Breast epithelium (tissue), 4 donors: ENCODE results near the gene VAMP1. TPM values are rescaled to one million over a fixed set of nuclear protein-coding genes. Genes with fewer than 3 reads are reported as not detected.

Experiments used
- DNase-seq, 2 donors: peaks; one replicate each; pipeline ENCODE4 v3.0.0-alpha.2; 2019; ENCODE audit warnings: low spot score in 2 of 2
- H3K27ac ChIP-seq, 2 donors: fragments of 200-600 bp; sonication (generic) in 1 of 2; one replicate each; pipeline ENCODE4 v1.5.1; 2016 to 2019; ENCODE audit warnings: mild to moderate bottlenecking in 1 of 2
- H3K27me3 ChIP-seq, 2 donors: fragments of 200-600 bp; sonication (generic) in 1 of 2; one replicate each; pipeline versions ENCODE4 v1.5.1 to v1.6.0; 2017 to 2019; ENCODE audit warnings: control low read depth in 1 of 2, mild to moderate bottlenecking in 1 of 2
- H3K36me3 ChIP-seq: fragments of 200-600 bp; one replicate; pipeline ENCODE4 v1.5.1; 2019
- H3K4me1 ChIP-seq, 2 donors: fragments of 200-600 bp; sonication (generic); one replicate each; pipeline ENCODE4 v1.5.1; 2016 to 2019; ENCODE audit warnings: control low read depth in 1 of 2
- H3K4me3 ChIP-seq, 3 donors: fragments of 200-600 bp; sonication (generic); 1 replicate in 2 of 3; 2 replicates in 1 of 3; pipeline ENCODE4 v1.5.1; 2016 to 2019; ENCODE audit warnings: mild to moderate bottlenecking in 3 of 3, moderate library complexity in 2 of 3
- H3K9me3 ChIP-seq, 2 donors: fragments of 200-600 bp; sonication (generic) in 1 of 2; one replicate each; pipeline ENCODE4 v1.5.1; 2016 to 2019; ENCODE audit warnings: control low read depth in 1 of 2
- POLR2A ChIP-seq: fragments of 450-650 bp; IDR thresholded peaks from one replicate; pipeline ENCODE4 v1.6.1; 2016; ENCODE audit warnings: antibody characterized with exemption, mild to moderate bottlenecking, moderate library complexity
- POLR2AphosphoS5 ChIP-seq, 3 donors: sonication (generic); formaldehyde crosslinking; IDR thresholded peaks; one replicate each; pipeline ENCODE4 v1.6.1; 2017; ENCODE audit warnings: antibody characterized with exemption in 3 of 3
- intact Hi-C: fragments of 100-400 bp; cut with DNase I; formaldehyde crosslinking; loops from one replicate; pipeline ENCODE4 v1.15.1; 2023; ENCODE audit warnings: low total_unique reads
- total RNA-seq, 3 donors: library from RNA; depleted of rRNA; stranded (reverse); fragments of >200 nt; gene quantifications; one replicate each; pipeline ENCODE4 v1.1.0, GENCODE V29; 2016
- TF ChIP-seq, protein P1 (sequence below), 3 donors: fragments of 450-650 bp; IDR thresholded peaks; one replicate each; pipeline ENCODE4 v1.5.1; 2016 to 2017; ENCODE audit warnings: antibody characterized with exemption in 3 of 3, mild to moderate bottlenecking in 3 of 3, moderate library complexity in 3 of 3

Gene VAMP1
- total RNA-seq, 3 donors from 2014 or later: 8.2 to 12.5 (median 11.1) TPM

DNA sequence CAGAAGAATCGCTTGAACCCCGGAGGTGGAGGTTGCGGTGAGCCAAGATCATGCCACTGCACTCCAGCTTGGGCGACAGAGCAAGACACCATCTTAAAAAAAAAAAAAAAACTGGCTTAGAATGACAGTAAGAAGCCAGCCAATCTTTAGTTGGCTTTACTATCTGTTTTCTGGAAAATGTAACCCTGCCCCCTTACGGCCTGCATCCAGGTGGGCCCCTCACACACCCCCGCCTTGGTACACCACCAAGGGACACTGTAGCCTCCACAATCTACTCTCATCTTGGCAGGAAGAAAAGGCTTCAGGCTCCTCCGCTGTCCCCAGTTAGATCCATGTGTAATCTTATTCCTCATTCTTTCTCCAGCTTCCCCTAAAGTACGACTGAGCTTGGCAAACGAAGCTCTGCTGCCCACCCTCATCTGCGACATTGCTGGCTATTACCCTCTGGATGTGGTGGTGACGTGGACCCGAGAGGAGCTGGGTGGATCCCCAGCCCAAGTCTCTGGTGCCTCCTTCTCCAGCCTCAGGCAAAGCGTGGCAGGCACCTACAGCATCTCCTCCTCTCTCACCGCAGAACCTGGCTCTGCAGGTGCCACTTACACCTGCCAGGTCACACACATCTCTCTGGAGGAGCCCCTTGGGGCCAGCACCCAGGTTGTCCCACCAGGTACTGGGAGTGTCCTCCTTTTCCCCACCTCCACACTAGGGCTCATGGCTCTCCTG is 12.0 kb downstream of the VAMP1 start:
- TF ChIP-seq, protein P1, sequence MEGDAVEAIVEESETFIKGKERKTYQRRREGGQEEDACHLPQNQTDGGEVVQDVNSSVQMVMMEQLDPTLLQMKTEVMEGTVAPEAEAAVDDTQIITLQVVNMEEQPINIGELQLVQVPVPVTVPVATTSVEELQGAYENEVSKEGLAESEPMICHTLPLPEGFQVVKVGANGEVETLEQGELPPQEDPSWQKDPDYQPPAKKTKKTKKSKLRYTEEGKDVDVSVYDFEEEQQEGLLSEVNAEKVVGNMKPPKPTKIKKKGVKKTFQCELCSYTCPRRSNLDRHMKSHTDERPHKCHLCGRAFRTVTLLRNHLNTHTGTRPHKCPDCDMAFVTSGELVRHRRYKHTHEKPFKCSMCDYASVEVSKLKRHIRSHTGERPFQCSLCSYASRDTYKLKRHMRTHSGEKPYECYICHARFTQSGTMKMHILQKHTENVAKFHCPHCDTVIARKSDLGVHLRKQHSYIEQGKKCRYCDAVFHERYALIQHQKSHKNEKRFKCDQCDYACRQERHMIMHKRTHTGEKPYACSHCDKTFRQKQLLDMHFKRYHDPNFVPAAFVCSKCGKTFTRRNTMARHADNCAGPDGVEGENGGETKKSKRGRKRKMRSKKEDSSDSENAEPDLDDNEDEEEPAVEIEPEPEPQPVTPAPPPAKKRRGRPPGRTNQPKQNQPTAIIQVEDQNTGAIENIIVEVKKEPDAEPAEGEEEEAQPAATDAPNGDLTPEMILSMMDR (IDR thresholded peaks at IDR 0.05): no peak
- no peak for TF ChIP-seq POLR2A
- TF ChIP-seq POLR2AphosphoS5 (IDR thresholded peaks at IDR 0.05): no peak
- peaks cover 14% of the 10 kb centered on the region for H3K36me3 ChIP-seq

DNA sequence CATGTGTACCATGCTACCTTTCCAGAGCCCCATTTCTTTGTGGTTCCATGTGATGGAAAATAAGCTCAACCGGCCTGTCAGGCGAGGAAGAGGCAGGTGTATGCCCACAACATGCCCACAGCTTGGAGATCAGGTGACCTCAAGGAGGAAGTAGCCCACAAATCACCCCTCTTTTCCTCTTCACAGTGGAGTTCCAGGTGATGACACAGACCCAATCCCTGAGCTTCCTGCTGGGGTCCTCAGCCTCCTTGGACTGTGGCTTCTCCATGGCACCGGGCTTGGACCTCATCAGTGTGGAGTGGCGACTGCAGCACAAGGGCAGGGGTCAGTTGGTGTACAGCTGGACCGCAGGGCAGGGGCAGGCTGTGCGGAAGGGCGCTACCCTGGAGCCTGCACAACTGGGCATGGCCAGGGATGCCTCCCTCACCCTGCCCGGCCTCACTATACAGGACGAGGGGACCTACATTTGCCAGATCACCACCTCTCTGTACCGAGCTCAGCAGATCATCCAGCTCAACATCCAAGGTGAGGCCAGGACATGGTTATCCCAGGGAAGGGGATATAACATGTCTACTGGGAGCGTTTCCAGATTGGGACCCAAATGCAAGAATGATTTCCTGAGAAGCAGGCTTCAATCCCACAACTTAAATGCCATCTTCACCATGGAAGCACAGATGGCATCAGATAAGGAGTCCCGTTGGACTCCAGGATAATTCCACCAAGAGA is 13.1 kb downstream of the VAMP1 start:
- intact Hi-C loops: no loop called here
- Histone ChIP-seq H3K9me3 (no peaks in the 10 kb centered on the region), H3K27me3 (no peaks in the 10 kb centered on the region), H3K4me1 (peaks cover 0 to 5% of the 10 kb centered on the region in 2 donors), H3K27ac (no peak overlapping the region), H3K4me3 (no peak overlapping the region), H3K36me3 (peaks cover 14% of the 10 kb centered on the region)
- no peak for DNase-seq
- TF ChIP-seq POLR2AphosphoS5 (IDR thresholded peaks at IDR 0.05) (no peak), POLR2A (no peak)
- TF ChIP-seq, protein P1 (IDR thresholded peaks at IDR 0.05): no peak

More for the DNA sequence above, 12.0 kb downstream of the VAMP1 start:
- Histone ChIP-seq H3K27ac (no peak overlapping the region), H3K4me1 (no peaks in the 10 kb centered on the region), H3K27me3 (no peaks in the 10 kb centered on the region), H3K4me3 (no peak overlapping the region), H3K9me3 (no peaks in the 10 kb centered on the region)
- intact Hi-C loops: no loop called here
- DNase-seq: no peak

DNA sequence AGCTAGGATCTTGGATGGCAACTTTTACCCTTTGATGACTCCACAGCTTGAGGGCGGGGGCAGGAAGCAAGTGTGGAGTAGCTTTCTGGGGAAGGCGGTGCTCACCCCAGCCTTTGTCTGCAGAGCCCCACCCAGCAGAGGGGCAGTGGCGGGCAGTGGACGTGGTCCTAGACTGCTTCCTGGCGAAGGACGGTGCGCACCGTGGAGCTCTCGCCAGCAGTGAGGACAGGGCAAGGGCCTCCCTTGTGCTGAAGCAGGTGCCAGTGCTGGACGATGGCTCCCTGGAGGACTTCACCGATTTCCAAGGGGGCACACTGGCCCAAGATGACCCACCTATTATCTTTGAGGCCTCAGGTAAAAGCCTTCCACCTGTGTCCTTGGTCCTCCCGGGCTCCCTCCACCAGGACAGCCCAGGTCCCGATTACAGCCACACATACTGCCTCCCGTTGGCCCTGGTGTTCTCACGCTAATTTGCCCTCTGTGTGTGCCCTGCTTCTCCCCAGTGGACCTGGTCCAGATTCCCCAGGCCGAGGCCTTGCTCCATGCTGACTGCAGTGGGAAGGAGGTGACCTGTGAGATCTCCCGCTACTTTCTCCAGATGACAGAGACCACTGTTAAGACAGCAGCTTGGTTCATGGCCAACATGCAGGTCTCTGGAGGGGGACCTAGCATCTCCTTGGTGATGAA is 17.4 kb downstream of the VAMP1 start:
- Histone ChIP-seq H3K36me3 (peaks cover 8% of the 10 kb centered on the region), H3K27me3 (no peaks in the 10 kb centered on the region), H3K4me1 (peaks cover 7 to 11% of the 10 kb centered on the region in 2 donors), H3K4me3 (peak overlapping the region; percentile 66 to 78 (median 76)), H3K27ac (peak overlapping the region; percentile 95), H3K9me3 (no peaks in the 10 kb centered on the region)
- no peak for DNase-seq
- no peak for TF ChIP-seq POLR2A
- TF ChIP-seq POLR2AphosphoS5 (IDR thresholded peaks at IDR 0.05): no peak
- TF ChIP-seq, protein P1 (IDR thresholded peaks at IDR 0.05): no peak
- intact Hi-C loops: no loop called here

DNA sequence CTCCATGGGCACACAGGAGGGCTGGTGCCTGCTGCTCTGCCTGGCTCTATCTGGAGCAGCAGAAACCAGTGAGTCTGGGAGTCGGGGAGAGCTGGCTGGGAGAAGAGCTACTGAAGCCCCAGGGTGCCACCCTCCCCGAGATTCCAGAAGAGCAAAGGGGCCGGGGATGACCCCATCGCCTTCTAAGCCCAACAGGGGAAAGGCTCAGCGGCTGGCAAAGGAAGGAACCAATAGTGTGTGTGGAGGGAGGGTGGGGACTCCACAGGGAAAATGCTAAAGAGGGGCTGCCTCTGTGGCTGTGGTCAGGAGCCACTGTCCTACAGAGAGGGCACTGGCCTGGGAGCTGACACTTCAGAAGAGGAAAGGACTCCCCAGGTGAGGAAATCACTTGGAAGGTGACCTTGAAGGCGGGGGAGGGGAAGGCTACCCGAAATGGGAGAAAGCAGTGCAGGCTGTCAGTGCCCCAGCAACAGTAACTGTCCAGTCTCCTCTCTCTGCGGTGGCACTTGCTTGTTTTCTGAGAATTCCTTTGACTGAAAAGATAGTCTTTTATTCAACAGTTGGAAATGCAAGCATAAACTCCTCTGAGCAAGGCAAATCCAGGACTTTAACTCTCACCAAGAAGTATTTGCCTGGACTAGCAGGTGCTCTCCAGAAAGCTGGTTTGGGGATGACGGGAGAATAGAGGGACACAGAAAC is 18.1 kb downstream of the VAMP1 start:
- DNase-seq: no peak
- peak overlapping the region; percentile 95 for H3K27ac ChIP-seq
- H3K27me3 ChIP-seq: no peaks in the 10 kb centered on the region
- H3K4me1 ChIP-seq: peaks cover 7 to 11% of the 10 kb centered on the region in 2 donors
- no peaks in the 10 kb centered on the region for H3K9me3 ChIP-seq
- intact Hi-C loops: no loop called here
- H3K36me3 ChIP-seq: peaks cover 3% of the 10 kb centered on the region
- TF ChIP-seq POLR2AphosphoS5 (IDR thresholded peaks at IDR 0.05): no peak
- TF ChIP-seq, protein P1 (IDR thresholded peaks at IDR 0.05): no peak
- TF ChIP-seq POLR2A: no peak
- H3K4me3 ChIP-seq: peak overlapping the region; percentile 66 to 78 (median 76)
